ENCODE results near the gene FLII.
"Not testable (repeated sequence)": the region's sequence is repeated elsewhere in the genome, so short reads cannot be mapped to it uniquely, and the experiment has no call there.

Gene FLII

DNA sequence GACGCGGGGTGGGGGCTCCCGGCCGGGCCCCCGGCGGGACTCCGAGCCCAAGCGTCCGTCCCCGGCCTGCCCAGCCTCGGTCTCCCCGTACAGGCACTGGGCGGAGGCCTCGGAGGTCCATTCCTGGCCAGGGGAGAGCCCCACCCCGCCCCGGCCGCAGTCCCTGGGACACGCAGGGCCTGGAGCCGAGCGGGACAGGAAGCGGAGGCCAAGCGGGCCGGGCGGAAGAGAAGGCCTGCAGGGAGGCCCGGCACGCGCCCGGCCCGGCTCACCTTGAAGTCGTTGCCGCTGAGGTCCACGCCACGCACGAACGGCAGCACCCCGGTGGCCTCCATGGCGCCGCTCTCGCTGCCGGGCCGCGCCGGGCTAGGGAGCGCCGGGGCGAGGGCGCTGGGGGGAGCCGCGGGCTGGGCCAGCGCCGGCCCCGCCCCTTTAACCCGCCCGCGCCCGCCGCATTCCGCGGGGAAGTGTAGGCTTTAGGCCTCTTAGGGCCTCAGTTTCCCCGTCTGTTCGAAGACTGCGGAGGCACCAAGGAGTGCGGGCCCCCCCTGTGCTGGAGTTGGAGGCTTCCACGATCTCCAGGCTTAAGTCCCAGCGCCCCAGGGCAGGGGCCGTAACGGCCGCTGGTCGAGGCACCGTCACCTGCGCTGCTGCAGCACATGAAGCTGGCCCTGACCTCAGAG lies at the start of gene FLII:
Gene FLII (minus strand): TSS at position 383 of the 683 bp plus-strand sequence. CDS start 48 bp downstream, at position 335.
- TF ChIP-seq, protein P1, sequence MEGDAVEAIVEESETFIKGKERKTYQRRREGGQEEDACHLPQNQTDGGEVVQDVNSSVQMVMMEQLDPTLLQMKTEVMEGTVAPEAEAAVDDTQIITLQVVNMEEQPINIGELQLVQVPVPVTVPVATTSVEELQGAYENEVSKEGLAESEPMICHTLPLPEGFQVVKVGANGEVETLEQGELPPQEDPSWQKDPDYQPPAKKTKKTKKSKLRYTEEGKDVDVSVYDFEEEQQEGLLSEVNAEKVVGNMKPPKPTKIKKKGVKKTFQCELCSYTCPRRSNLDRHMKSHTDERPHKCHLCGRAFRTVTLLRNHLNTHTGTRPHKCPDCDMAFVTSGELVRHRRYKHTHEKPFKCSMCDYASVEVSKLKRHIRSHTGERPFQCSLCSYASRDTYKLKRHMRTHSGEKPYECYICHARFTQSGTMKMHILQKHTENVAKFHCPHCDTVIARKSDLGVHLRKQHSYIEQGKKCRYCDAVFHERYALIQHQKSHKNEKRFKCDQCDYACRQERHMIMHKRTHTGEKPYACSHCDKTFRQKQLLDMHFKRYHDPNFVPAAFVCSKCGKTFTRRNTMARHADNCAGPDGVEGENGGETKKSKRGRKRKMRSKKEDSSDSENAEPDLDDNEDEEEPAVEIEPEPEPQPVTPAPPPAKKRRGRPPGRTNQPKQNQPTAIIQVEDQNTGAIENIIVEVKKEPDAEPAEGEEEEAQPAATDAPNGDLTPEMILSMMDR (IDR thresholded peaks at IDR 0.05; ENCODE audit: low read depth, low read length): no peak
- H3K4me3 ChIP-seq (replicated peaks in 1 of 2; ENCODE audit: low read depth in 2 of 2, low read length in 2 of 2): peak within 1 kb of the TSS; percentile 66 to 86
- peak in 1 of 2 donors; percentile 29 for DNase-seq (ENCODE audit: low read depth in 2 of 2)

- DNase-seq (ENCODE audit: low read depth in 2 of 2): not testable (repeated sequence)
These were observed 44.7 kb upstream of the FLII start for GRCh38 chr17:18303206-18303605.

GRCh38 chr17:18300725-18301480 lies 42.4 kb upstream of the FLII start:
- TF ChIP-seq, protein P1 (IDR thresholded peaks at IDR 0.05; ENCODE audit: low read depth, low read length): no peak
- H3K4me3 ChIP-seq (replicated peaks in 1 of 2; ENCODE audit: low read depth in 2 of 2, low read length in 2 of 2): no peak overlapping the region
- no peak for DNase-seq (ENCODE audit: low read depth in 2 of 2)

More at GRCh38 chr17:18303206-18303605, 44.7 kb upstream of the FLII start:
- not testable (repeated sequence) for H3K4me3 ChIP-seq (replicated peaks in 1 of 2; ENCODE audit: low read depth in 2 of 2, low read length in 2 of 2)

GRCh38 chr17:18298061-18298460 lies 39.5 kb upstream of the FLII start:
- not testable (repeated sequence) for H3K4me3 ChIP-seq (replicated peaks in 1 of 2; ENCODE audit: low read depth in 2 of 2, low read length in 2 of 2); DNase-seq (ENCODE audit: low read depth in 2 of 2)

DNA sequence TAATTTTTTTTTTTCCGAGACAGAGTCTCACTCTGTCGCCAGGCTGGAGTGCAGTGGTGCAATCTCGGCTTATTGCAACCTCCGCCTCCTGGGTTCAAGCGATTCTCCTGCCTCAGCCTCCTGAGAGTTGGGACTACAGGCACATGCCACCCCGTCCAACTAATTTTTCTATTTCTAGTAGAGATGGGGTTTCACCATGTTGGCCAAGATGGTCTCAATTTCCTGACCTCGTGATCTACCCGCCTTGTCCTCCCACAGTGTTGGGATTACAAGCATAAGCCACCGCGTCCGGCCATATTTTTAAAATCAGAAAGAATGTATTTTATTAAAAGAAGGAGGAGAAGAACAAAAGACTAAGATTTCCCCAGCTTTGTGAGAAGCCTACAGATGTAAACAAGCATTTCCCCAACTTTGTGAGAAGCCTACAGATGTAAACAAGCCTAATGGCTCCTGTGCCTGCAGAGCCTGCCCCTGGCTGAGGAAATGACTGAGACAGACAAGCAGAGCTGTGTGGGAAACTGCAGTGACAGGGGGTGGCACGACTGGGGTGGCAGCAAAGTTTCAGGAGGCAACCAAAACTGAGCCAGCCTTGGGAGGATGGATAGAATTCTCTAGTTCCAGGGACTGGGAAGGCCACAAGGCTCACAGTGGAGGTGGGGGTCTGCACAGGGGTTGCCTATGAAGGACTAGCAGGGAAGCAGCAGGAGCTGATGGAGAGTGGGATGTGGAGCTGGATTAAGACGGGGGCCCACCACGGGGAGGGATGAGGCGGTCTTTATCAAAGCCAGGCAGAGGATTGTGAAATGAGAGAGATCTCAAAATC lies 33.4 kb upstream of the FLII start:
- TF ChIP-seq, protein P1 (IDR thresholded peaks at IDR 0.05; ENCODE audit: low read depth, low read length): no peak
- DNase-seq (ENCODE audit: low read depth in 2 of 2): no peak
- H3K4me3 ChIP-seq (replicated peaks in 1 of 2; ENCODE audit: low read depth in 2 of 2, low read length in 2 of 2): no peak overlapping the region

DNA sequence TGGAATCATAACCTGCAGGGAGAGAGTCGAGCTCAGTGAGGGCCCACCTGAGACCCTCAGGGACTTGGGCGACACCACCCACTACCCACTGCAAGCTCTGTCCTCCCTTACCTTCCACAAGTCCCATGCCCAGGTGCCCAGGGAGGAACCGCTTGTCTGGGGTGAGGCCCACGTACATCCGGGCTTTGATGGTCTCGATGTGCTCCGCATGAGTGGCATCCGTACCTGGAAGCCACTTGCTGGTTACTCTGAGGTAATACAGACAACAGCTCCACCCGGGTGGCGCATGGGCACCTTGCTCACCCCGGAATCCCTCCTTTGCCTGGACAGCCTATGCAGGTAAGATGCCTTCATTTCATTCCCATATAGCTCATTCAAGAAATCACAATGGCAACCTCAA lies 26.8 kb upstream of the FLII start:
- H3K4me3 ChIP-seq (replicated peaks in 1 of 2; ENCODE audit: low read depth in 2 of 2, low read length in 2 of 2): no peak overlapping the region
- no peak for DNase-seq (ENCODE audit: low read depth in 2 of 2)
- TF ChIP-seq, protein P1 (IDR thresholded peaks at IDR 0.05; ENCODE audit: low read depth, low read length): no peak

DNA sequence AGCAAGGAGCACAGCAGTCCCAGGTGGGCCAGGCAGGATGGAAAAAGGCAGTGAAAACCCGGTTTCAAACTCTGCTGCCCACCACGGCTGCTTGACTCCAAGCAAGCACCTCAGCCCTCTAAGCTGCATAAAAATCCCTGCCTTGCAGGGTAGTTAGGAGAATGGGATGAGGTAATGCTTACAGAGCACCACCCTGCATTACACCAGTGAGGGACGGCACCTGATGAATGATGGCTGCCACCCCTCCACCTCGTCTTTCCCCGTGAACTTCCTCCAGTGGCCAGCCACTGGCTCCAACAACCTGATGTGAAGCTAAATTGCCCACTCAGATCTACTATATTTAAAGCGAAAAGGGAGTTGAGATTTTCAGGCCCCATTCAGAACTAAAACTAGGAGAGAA lies 23.2 kb upstream of the FLII start:
- no peak for DNase-seq (ENCODE audit: low read depth in 2 of 2)
- H3K4me3 ChIP-seq (replicated peaks in 1 of 2; ENCODE audit: low read depth in 2 of 2, low read length in 2 of 2): no peak overlapping the region
- TF ChIP-seq, protein P1 (IDR thresholded peaks at IDR 0.05; ENCODE audit: low read depth, low read length): no peak
